GM12872 (cell line): ENCODE data around the gene KXD1.
A peak's percentile ranks its signal among the peaks of the same experiment; 100 is the strongest.

ENCODE experiments used
- CTCF ChIP-seq: IDR thresholded peaks from 3 replicates; pipeline ENCODE4 v1.5.1; 2011; ENCODE audit warnings: low read depth, mild to moderate bottlenecking, low read length, moderate library complexity; ENCODE audit not compliant: insufficient read depth

KXD1 gene

GRCh38 chr19:18518639-18519038, 39.0 kb upstream of the KXD1 start:
- no peak for TF ChIP-seq CTCF

DNA sequence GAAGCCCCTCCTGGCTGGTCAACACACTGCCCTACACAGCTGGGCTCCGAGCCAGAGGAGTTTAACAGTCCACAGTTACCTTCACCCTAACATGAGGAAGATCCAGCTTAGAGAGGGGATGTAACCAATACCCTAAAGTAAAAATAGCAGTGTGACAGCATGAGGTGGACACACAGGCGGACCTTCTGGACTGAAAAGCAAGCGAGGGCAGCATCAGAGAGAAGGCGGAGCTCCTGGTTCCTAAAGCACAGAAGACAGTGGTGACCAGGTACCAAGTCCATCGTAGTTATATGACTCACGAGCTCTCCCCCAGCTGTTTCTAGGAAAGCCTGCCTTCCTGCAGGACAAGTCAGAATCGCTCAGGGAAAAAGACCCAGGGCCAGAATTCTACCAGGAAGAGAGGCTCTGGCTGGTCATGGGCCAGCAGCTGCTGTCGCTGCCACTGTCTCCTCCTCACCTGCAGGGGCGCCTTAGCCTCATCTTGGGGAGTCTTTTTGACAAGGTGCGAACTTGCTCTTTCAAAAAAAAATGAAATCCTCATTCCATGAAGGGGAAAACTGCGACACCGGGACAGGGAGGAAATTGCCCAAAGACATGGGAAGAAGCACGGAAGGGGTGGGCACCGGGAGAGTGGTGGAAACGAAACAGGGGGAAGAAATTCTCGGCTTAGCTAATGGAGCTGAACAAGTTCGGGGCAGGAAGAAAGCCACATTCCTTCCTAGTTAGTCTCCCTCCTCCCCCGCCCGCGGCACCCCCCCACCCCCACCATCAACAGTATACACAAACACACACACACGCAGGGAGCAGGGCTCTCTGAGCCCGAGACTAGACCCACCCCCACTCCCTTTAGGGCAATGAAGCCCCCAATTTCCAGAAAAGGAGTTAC, 37.5 kb upstream of the KXD1 start:
- peak; percentile 91 for TF ChIP-seq CTCF

GRCh38 chr19:18520848-18521691, 36.6 kb upstream of the KXD1 start:
- TF ChIP-seq CTCF: peak; percentile 10; the same call in 1 of the 3 replicates

- TF ChIP-seq CTCF: no peak
Observed at GRCh38 chr19:18521692-18522123, 36.0 kb upstream of the KXD1 start, which contains the start of gene ELL. TSS of gene ELL (minus strand) at chr19:18522070. CDS start at chr19:18522055, 15 bp downstream.

DNA sequence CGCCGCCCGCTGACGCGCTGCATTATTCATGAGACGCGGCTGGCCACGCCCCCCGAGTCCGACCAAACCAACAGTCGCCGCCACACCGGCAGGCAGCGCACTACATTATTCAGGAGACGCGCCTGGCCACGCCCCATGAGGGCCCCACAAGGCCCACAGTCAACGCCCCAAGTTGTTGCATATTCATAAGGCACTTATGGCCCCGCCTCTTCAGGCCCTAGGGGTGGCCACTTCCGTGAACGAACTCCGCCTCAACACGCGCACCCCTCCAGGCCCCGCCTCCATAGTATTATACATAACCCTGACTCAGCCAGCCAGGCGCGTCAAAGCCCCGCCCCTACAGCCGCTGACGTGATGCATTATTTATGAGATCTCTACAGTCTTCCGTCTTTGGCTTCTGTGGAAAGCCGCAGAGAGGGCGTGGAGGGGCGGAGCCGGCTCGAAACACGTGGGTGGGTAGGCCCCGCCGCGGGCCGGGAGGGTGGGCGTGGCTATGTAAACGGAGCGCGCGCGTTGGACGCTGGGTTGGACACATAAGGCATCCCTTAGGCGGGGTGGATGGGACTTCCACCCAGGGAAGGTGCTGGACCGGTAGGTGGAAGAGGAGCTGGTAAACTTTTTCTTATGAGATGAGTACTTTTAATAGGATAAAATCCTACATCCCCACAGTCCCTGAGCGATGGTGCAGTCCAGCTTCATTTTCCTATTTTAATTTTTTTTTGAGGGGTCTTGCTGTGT, 35.4 kb upstream of the KXD1 start:
- no peak for TF ChIP-seq CTCF

GRCh38 chr19:18523841-18524240, 33.8 kb upstream of the KXD1 start:
- TF ChIP-seq CTCF: no peak
